ENCODE results near the gene CCDC121. TPM values are rescaled to one million over a fixed set of nuclear protein-coding genes. Genes with fewer than 3 reads are reported as not detected.

CCDC121 gene
- total and polyA plus RNA-seq, 4 donors, result 1.8 to 12.8 (median 3.5) TPM

DNA sequence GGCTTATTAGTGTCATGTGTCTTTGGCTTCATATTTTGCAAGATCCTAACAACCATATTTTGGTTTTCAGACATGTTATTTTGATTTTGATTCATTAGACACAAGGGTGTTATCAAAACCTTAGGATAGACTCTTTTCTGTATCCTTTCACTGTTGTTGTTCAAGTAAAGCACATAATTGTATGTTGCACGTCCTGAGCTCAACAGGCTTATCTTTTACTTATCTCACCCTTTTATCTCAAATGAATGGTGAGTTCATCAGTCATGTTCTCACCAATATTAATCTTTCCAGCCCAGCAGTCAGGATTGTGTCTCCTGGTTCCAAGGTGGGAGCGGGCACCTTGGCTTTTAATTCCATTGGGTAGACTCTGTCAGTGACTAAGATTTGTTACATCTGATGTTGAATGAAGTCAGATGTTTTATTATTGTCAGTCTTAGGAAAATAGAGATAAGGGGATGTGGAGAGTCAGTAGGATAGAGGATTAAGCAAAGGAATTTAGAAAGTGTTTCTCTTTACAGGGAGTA, 12.0 kb upstream of the CCDC121 start:
- no peak for TF ChIP-seq CTCF (IDR thresholded peaks at IDR 0.05; ENCODE audit: control extremely low read depth, extremely low read depth)
- H3K9me3 ChIP-seq (ENCODE audit: control insufficient read depth in 4 of 4, insufficient read depth in 3 of 4, low read length in 3 of 4), result no peaks in the 10 kb centered on the region
- ATAC-seq (ENCODE audit: insufficient read depth, low FRiP score) (no peak), DNase-seq (no peak)
- no peaks in the 10 kb centered on the region for H3K4me1 ChIP-seq (ENCODE audit: control insufficient read depth in 5 of 5, insufficient read depth in 5 of 5, low read length in 5 of 5)
- H3K9ac ChIP-seq (ENCODE audit: insufficient read depth in 1 of 2, low read length in 2 of 2), result no peak overlapping the region
- H3K4me3 ChIP-seq, result no peak overlapping the region
- H3K27me3 ChIP-seq (ENCODE audit: control insufficient read depth in 3 of 3, insufficient read depth in 3 of 3, low read length in 2 of 3), result no peaks in the 10 kb centered on the region
- 88 to 92% methylated on average over 2 of the region's 2 CpGs for WGBS, 2 donors
- H3K36me3 ChIP-seq (ENCODE audit: control insufficient read depth in 4 of 4, insufficient read depth in 4 of 4, low read length in 4 of 4), result peaks cover 22 to 45% (median 27%) of the 10 kb centered on the region in 4 donors
- no peak overlapping the region for H3K27ac ChIP-seq (ENCODE audit: low read depth in 1 of 2, low read length in 1 of 2)

DNA sequence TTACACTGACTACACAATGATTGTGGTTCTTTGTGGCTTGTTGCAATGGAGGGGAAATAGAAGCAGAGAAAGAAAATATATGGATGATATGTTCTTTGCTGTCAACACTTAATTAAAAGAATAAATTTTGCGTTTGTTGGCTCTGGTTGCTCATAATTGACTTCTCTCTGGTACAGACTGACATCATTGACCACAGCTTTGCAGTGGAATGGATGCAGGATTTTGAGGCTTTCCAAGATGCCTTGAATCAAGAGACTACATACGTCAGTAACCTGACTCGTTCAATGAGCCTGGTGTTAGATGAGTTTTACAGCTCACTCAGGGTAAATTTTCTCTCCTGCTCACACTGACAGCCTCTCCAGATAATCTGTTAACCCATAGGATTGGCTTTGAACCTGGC, 9.9 kb upstream of the CCDC121 start:
- no peak for TF ChIP-seq CTCF (IDR thresholded peaks at IDR 0.05; ENCODE audit: control extremely low read depth, extremely low read depth)
- H3K9me3 ChIP-seq (ENCODE audit: control insufficient read depth in 4 of 4, insufficient read depth in 3 of 4, low read length in 3 of 4), result no peaks in the 10 kb centered on the region
- no peaks in the 10 kb centered on the region for H3K4me1 ChIP-seq (ENCODE audit: control insufficient read depth in 5 of 5, insufficient read depth in 5 of 5, low read length in 5 of 5)
- WGBS, 2 donors, result 61 to 72% methylated on average over 3 of the region's 3 CpGs
- no peak overlapping the region for H3K4me3 ChIP-seq
- DNase-seq, result no peak
- ATAC-seq (ENCODE audit: insufficient read depth, low FRiP score), result no peak
- peaks cover 32 to 51% (median 37%) of the 10 kb centered on the region in 4 donors for H3K36me3 ChIP-seq (ENCODE audit: control insufficient read depth in 4 of 4, insufficient read depth in 4 of 4, low read length in 4 of 4)
- no peak overlapping the region for H3K9ac ChIP-seq (ENCODE audit: insufficient read depth in 1 of 2, low read length in 2 of 2)
- no peaks in the 10 kb centered on the region for H3K27me3 ChIP-seq (ENCODE audit: control insufficient read depth in 3 of 3, insufficient read depth in 3 of 3, low read length in 2 of 3)
- no peak overlapping the region for H3K27ac ChIP-seq (ENCODE audit: low read depth in 1 of 2, low read length in 1 of 2)

- Histone ChIP-seq H3K4me3 (no peak overlapping the region), H3K9ac (ENCODE audit: insufficient read depth in 1 of 2, low read length in 2 of 2) (no peak overlapping the region), H3K27me3 (ENCODE audit: control insufficient read depth in 3 of 3, insufficient read depth in 3 of 3, low read length in 2 of 3) (no peaks in the 10 kb centered on the region), H3K4me1 (ENCODE audit: control insufficient read depth in 5 of 5, insufficient read depth in 5 of 5, low read length in 5 of 5) (no peaks in the 10 kb centered on the region), H3K36me3 (ENCODE audit: control insufficient read depth in 4 of 4, insufficient read depth in 4 of 4, low read length in 4 of 4) (peaks cover 32 to 51% (median 38%) of the 10 kb centered on the region in 4 donors), H3K27ac (ENCODE audit: low read depth in 1 of 2, low read length in 1 of 2) (no peak overlapping the region), H3K9me3 (ENCODE audit: control insufficient read depth in 4 of 4, insufficient read depth in 3 of 4, low read length in 3 of 4) (no peaks in the 10 kb centered on the region)
- WGBS, 2 donors, result 88 to 95% methylated on average over 3 of the region's 3 CpGs
- no peak for DNase-seq
- ATAC-seq (ENCODE audit: insufficient read depth, low FRiP score), result no peak
- TF ChIP-seq CTCF (IDR thresholded peaks at IDR 0.05; ENCODE audit: control extremely low read depth, extremely low read depth), result no peak
These were observed 9.3 kb upstream of the CCDC121 start for GRCh38 chr2:27638037-27638637.

- Histone ChIP-seq H3K4me3 (no peak overlapping the region), H3K9ac (ENCODE audit: insufficient read depth in 1 of 2, low read length in 2 of 2) (no peak overlapping the region), H3K27ac (ENCODE audit: low read depth in 1 of 2, low read length in 1 of 2) (no peak overlapping the region), H3K27me3 (ENCODE audit: control insufficient read depth in 3 of 3, insufficient read depth in 3 of 3, low read length in 2 of 3) (no peaks in the 10 kb centered on the region), H3K9me3 (ENCODE audit: control insufficient read depth in 4 of 4, insufficient read depth in 3 of 4, low read length in 3 of 4) (no peaks in the 10 kb centered on the region), H3K36me3 (ENCODE audit: control insufficient read depth in 4 of 4, insufficient read depth in 4 of 4, low read length in 4 of 4) (peaks cover 34 to 50% (median 41%) of the 10 kb centered on the region in 4 donors), H3K4me1 (ENCODE audit: control insufficient read depth in 5 of 5, insufficient read depth in 5 of 5, low read length in 5 of 5) (no peaks in the 10 kb centered on the region)
- ATAC-seq (ENCODE audit: insufficient read depth, low FRiP score) (no peak), DNase-seq (no peak)
- no peak for TF ChIP-seq CTCF (IDR thresholded peaks at IDR 0.05; ENCODE audit: control extremely low read depth, extremely low read depth)
- 96 to 97% methylated on average over 5 of the region's 5 CpGs for WGBS, 2 donors
These were observed 8.0 kb upstream of the CCDC121 start for GRCh38 chr2:27636766-27637165.

Data from lung (tissue), 12 donors.